Heart left ventricle (tissue), 16 donors: ENCODE measurements around the gene GPER1. TPM values are rescaled to one million over a fixed set of nuclear protein-coding genes. Genes with fewer than 3 reads are reported as not detected.

Source experiments
- ATAC-seq, 4 donors: fragments of 200-7000 bp; cut with Tn5 transposase; one replicate each; pipeline ENCODE4 v1.9.1; 2020 to 2022; ENCODE audit warnings: moderate library complexity in 4 of 4, mild to moderate bottlenecking in 3 of 4, moderate number of reproducible peaks in 1 of 4
- DNase-seq, 5 donors: peaks; one replicate each; pipeline ENCODE4 v3.0.0-alpha.2; 2020
- H3K27ac ChIP-seq, 12 donors: fragments of 200-600 bp; sonication (generic) in 4 of 12; one replicate each; pipeline versions ENCODE4 v1.5.0 to v1.8.0; 2016 to 2022; ENCODE audit warnings: mild to moderate bottlenecking in 2 of 12
- H3K27me3 ChIP-seq, 9 donors: fragments of 200-600 bp; sonication (generic) in 2 of 9; one replicate each; pipeline versions ENCODE4 v1.5.1 to v1.8.0; 2016 to 2022; ENCODE audit warnings: mild to moderate bottlenecking in 3 of 9
- H3K36me3 ChIP-seq, 9 donors: fragments of 200-600 bp; sonication (generic) in 2 of 9; one replicate each; pipeline versions ENCODE4 v1.5.0 to v1.8.0; 2018 to 2022; ENCODE audit warnings: mild to moderate bottlenecking in 2 of 9
- H3K4me1 ChIP-seq, 12 donors: fragments of 200-600 bp; sonication (generic) in 4 of 12; one replicate each; pipeline versions ENCODE4 v1.5.0 to v1.8.0; 2016 to 2022; ENCODE audit warnings: mild to moderate bottlenecking in 3 of 12
- H3K4me3 ChIP-seq, 12 donors: fragments of 200-600 bp; sonication (generic) in 4 of 12; one replicate each; pipeline versions ENCODE4 v1.5.0 to v1.8.0; 2017 to 2022; ENCODE audit warnings: mild to moderate bottlenecking in 9 of 12, moderate library complexity in 4 of 12
- H3K9me3 ChIP-seq, 12 donors: fragments of 200-600 bp; sonication (generic) in 4 of 12; one replicate each; pipeline versions ENCODE4 v1.5.0 to v1.8.0; 2016 to 2022; ENCODE audit warnings: mild to moderate bottlenecking in 1 of 12
- POLR2A ChIP-seq, 2 donors: fragments of 450-650 bp; IDR thresholded peaks; one replicate each; pipeline ENCODE4 v1.6.1; 2017; ENCODE audit warnings: antibody characterized with exemption in 2 of 2, mild to moderate bottlenecking in 2 of 2, moderate library complexity in 2 of 2
- WGBS, 4 donors: extraction: QIAGEN DNeasy Blood & Tissue Kit in 2 of 4; methylation state at CpG; one replicate each; pipeline versions ENCODE4 v1.1.5 to v1.1.7; 2013 to 2018; 5-methylcytosine and 5-hydroxymethylcytosine counted together
- intact Hi-C, 10 donors: fragments of 100-400 bp; cut with DNase I; formaldehyde crosslinking; loops; one replicate each; pipeline versions ENCODE4 v1.11.1 to v1.14.2; 2022
- polyA plus RNA-seq, 2 donors: library from polyadenylated mRNA; stranded (reverse); fragments of 200-250 nt; gene quantifications; one replicate each; pipeline ENCODE4 v1.2.3, GENCODE V29; 2013
- total RNA-seq, 9 donors: library from RNA; depleted of rRNA in 2 of 9; stranded (reverse); fragments of >200 nt in 2 of 9; fragmentation: NEBNext Ultra II Directional in 3 of 9; extraction: Animal tissue kit (Norgen Biotek cat#: 25700) in 3 of 9; gene quantifications; one replicate each; pipeline versions ENCODE4 v1.1.0 to v1.2.4, GENCODE V29; 2016 to 2023
- TF ChIP-seq, protein P1 (sequence below), 12 donors: fragments of 200-600 bp; sonication (generic) in 4 of 12; IDR thresholded peaks; one replicate each; pipeline versions ENCODE4 v1.5.0 to v1.8.0; 2018 to 2022; ENCODE audit warnings: antibody characterized with exemption in 12 of 12, mild to moderate bottlenecking in 5 of 12
- donor health status: ischemic (EF 13 %, LVEDD 7.1; RV severe dilation, severe dysfunction).
- donor health status: healthy with polysubstance abuse.
- donor health status: DM: no; HTN: yes; CAD: no.
- donor health status: DM: no; HTN: no; CAD: no.
- donor health status: ischemic (EF 25% LVEDD 6.9; RV normal size, moderate dysfunction).
- donor health status: ischemic (EF 25% LVEDD 5.7; RV mildly dilated, moderate dysfunction).
- donor health status: healthy.
- donor health status: DM: yes; HTN: yes; CAD: no.
- donor health status: ischemic (EF 35%, LVEDD 5.7; RV mildly dilated, moderate dysfunction).
- donor health status: nonischemic (EF 11% LVEDD 7.7; RV severe dilation, severe dysfunction).
- donor health status: DM: yes; HTN: yes; CAD: no.
- donor health status: PGD.
- donor health status: ischemic (EF 29% LVEDD 5.4; RV normal size, mild dysfunction).
- donor health status: nonischemic (EF 23%, LVEDD 6.1; RV moderate dilation, normal function).

GPER1 gene
- total and polyA plus RNA-seq, 11 donors: 1.4 to 8.8 (median 2.8) TPM

DNA sequence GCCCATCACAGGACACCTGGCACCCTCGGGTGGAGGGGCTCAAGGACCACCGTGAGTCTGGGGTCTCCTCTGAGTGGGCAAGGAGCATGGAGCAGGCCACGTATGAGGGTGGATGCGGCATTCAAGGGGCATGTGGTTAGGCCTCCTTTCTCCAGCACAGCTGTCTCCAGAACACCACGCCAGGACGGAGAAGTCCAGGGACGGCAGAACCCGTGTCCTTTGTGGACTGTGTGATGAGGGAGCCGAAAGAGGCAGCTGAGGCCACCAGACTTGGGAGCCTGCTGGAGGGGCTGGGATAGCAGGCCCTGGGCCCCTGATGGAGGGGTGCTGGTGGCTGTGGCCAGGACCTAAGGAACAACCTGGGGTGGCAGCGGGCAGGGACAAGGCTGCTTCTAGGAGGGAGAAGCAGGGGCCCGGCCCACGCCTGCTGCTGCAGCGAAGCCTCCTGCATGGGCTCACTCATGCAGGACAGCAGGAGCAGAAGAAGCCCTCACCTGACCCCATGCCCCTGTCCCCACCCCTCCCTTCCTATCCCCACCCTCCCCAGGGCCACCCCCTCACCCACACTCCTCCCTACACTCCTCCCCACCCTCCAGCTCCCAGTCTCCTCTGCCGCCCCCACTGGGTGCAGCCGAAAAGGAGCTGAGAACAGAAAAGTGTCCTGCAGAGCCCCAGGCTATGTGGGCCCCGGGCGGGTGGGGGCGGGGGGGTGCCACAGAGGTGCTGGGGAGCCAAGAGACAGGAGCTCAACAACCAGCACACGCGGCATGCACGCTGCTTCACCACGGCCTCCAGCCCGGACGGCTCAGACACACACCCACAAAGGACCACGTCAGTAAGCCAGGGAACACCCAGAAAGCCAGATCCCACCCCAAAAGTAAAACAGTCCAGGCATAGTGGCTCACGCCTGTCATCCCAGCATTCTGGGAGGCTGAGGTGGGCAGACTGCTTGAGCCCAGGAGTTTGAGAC, 42.4 kb downstream of the GPER1 start:
- peaks cover 0 to 14% (median 0%) of the 10 kb centered on the region in 12 donors for H3K9me3 ChIP-seq
- H3K36me3 ChIP-seq: peaks cover 0 to 5% (median 4%) of the 10 kb centered on the region in 9 donors
- H3K27ac ChIP-seq: no peak overlapping the region
- intact Hi-C loops: loop anchor here in 1 of 10 donors (10.0 kb wide), 1 partner anchor 136 kb away; no protein-coding TSS in a partner anchor
- ATAC-seq: peak in 1 of 4 donors; percentile 33
- peaks cover 0 to 3% (median 0%) of the 10 kb centered on the region in 12 donors for H3K4me1 ChIP-seq
- 90 to 96% (median 95%) methylated on average over 22 to 26 of the region's 26 CpGs for WGBS, 4 donors
- no peak for TF ChIP-seq POLR2A (IDR thresholded peaks at IDR 0.05)
- TF ChIP-seq, protein P1, sequence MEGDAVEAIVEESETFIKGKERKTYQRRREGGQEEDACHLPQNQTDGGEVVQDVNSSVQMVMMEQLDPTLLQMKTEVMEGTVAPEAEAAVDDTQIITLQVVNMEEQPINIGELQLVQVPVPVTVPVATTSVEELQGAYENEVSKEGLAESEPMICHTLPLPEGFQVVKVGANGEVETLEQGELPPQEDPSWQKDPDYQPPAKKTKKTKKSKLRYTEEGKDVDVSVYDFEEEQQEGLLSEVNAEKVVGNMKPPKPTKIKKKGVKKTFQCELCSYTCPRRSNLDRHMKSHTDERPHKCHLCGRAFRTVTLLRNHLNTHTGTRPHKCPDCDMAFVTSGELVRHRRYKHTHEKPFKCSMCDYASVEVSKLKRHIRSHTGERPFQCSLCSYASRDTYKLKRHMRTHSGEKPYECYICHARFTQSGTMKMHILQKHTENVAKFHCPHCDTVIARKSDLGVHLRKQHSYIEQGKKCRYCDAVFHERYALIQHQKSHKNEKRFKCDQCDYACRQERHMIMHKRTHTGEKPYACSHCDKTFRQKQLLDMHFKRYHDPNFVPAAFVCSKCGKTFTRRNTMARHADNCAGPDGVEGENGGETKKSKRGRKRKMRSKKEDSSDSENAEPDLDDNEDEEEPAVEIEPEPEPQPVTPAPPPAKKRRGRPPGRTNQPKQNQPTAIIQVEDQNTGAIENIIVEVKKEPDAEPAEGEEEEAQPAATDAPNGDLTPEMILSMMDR (IDR thresholded peaks at IDR 0.05): no peak
- H3K27me3 ChIP-seq: no peaks in the 10 kb centered on the region
- H3K4me3 ChIP-seq: no peak overlapping the region
- peak in 1 of 5 donors; percentile 18 for DNase-seq

DNA sequence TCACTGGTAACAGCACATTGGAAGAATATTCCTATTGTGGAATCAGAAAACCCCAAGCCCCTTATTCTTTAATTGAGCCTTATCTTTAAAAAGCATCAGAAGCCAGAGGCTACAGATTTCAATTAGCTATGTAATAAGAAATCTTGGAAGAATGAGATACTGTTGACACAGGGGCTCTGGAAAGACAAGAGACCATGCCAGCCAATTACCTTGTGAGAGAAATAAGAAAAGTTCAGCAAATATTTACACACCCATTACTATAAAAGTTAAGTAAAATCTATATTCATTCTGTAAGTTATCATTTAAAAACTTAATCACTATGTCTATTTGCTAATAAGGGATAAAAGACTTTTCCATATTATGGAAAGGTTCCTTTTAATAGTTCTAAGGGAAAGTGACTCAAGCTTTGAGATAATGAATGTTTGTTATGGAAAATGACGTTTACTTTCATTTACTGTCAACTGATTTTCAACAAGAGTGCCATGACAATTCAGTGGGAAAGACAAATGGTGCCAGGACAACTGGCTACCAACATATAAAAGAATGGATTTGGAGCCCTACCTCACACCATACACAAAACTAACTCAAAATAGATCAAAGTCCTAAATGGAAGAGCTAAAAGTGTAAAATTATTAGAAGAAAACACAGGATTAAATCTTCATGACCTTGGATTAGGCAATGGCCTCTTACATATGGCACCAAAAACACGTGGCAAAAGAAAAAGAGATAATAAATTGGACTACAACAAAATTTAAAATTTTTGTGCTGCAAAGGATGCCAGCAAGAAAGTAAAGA, 43.8 kb downstream of the GPER1 start:
- ATAC-seq (no peak), DNase-seq (no peak)
- Histone ChIP-seq H3K27me3 (no peaks in the 10 kb centered on the region), H3K4me3 (no peak overlapping the region), H3K9me3 (peaks cover 0 to 14% (median 0%) of the 10 kb centered on the region in 12 donors), H3K36me3 (peaks cover 0 to 5% (median 0%) of the 10 kb centered on the region in 9 donors), H3K27ac (no peak overlapping the region), H3K4me1 (peaks cover 0 to 2% (median under 1%) of the 10 kb centered on the region in 12 donors)
- 85 to 87% (median 85%) methylated on average over 2 of the region's 2 CpGs for WGBS, 4 donors
- intact Hi-C loops: loop anchor here in 1 of 10 donors (10.0 kb wide), 1 partner anchor 137 kb away; no protein-coding TSS in a partner anchor
- TF ChIP-seq, protein P1 (IDR thresholded peaks at IDR 0.05): no peak
- TF ChIP-seq POLR2A (IDR thresholded peaks at IDR 0.05): no peak

DNA sequence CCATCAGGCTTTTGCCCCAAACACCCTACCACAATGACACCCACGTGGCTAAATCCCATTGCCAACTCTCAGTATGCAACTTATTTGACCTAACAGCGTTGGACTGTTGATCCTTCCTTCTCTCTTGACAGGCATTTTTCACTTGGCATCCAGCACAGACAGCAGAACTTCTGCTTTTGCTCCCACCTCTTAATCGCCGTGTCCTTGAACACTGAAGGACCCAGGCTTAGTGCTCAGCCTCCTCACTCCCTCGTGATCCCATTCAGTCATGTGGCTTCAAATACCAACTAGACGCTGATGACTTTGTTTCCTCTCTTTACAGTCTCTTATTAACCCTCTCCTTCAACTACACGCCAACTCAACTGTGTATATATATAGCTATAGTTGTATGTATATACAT, 47.0 kb downstream of the GPER1 start:
- H3K4me3 ChIP-seq: no peak overlapping the region
- H3K27me3 ChIP-seq: no peaks in the 10 kb centered on the region
- 56 to 68% (median 60%) methylated on average over 7 of the region's 7 CpGs for WGBS, 4 donors
- no peak for TF ChIP-seq POLR2A (IDR thresholded peaks at IDR 0.05)
- TF ChIP-seq, protein P1 (IDR thresholded peaks at IDR 0.05): no peak
- peaks cover 0 to 19% (median 13%) of the 10 kb centered on the region in 12 donors for H3K4me1 ChIP-seq
- DNase-seq: no peak
- peaks cover 0 to 14% (median 0%) of the 10 kb centered on the region in 12 donors for H3K9me3 ChIP-seq
- H3K36me3 ChIP-seq: no peaks in the 10 kb centered on the region
- intact Hi-C loops: loop anchor here in 3 of 10 donors (5.0 to 10.0 kb wide), 2 partner anchors 48 to 140 kb away; partner anchors contain the start of gene GPER1 (in 2 of the 3)
- no peak overlapping the region for H3K27ac ChIP-seq
- no peak for ATAC-seq
